OCI-LY3 (cell line): ENCODE data around the gene DEFB118.

Source experiments
- H2AFZ ChIP-seq: fragments of 200-600, 300-600 bp; shearing (Covaris generic); 2 replicates; pipeline ENCODE4 v1.6.0; 2014; ENCODE audit warnings: antibody characterized with exemption, low read depth, low read length
- H3K27ac ChIP-seq: fragments of 200-600, 300-600 bp; sonication (generic); 2 replicates; pipeline ENCODE4 v1.5.1; 2014; ENCODE audit warnings: mild to moderate bottlenecking, low read length, moderate library complexity, mixed read lengths
- H3K27me3 ChIP-seq: fragments of 200-600, 300-600 bp; sonication (generic); 2 replicates; pipeline ENCODE4 v1.6.1; 2014; ENCODE audit warnings: low read depth, low read length, mixed read lengths
- H3K36me3 ChIP-seq: fragments of 200-600, 300-600 bp; sonication (generic); replicated peaks from 2 replicates; pipeline ENCODE3; 2014; ENCODE audit warnings: low read depth, low read length, mixed read lengths
- H3K4me1 ChIP-seq: fragments of 300-600, 200-600 bp; sonication (generic); 2 replicates; pipeline ENCODE4 v1.6.1; 2014; ENCODE audit warnings: low read length, mixed read lengths
- H3K4me2 ChIP-seq: fragments of 200-600, 300-600 bp; sonication (generic); 2 replicates; pipeline ENCODE4 v1.6.1; 2014; ENCODE audit warnings: low read length, mixed read lengths
- H3K4me3 ChIP-seq: fragments of 300-600, 200-600 bp; sonication (generic); 2 replicates; pipeline ENCODE4 v1.5.1; 2014; ENCODE audit warnings: antibody characterized with exemption, mild to moderate bottlenecking, low read length, moderate library complexity
- H3K79me2 ChIP-seq: fragments of 300-600, 200-600 bp; shearing (Covaris generic); 2 replicates; pipeline ENCODE4 v1.6.1; 2014; ENCODE audit warnings: mild to moderate bottlenecking, low read length, mixed read lengths
- H3K9ac ChIP-seq: fragments of 300-600, 200-600 bp; shearing (Covaris generic); 2 replicates; pipeline ENCODE4 v1.6.0; 2014; ENCODE audit warnings: mild to moderate bottlenecking, low read length, moderate library complexity
- H3K9me3 ChIP-seq: fragments of 200-600, 300-600 bp; shearing (Covaris generic); 2 replicates; pipeline ENCODE4 v1.6.1; 2014; ENCODE audit warnings: low read length, mixed read lengths; ENCODE audit not compliant: insufficient read depth
- H4K20me1 ChIP-seq: fragments of 200-600, 300-600 bp; sonication (generic); 2 replicates; pipeline ENCODE4 v1.6.1; 2016; ENCODE audit warnings: low read length, mixed read lengths; ENCODE audit not compliant: insufficient read depth
- EZH2phosphoT487 ChIP-seq: fragments of 200-600 bp; shearing (Covaris generic); IDR thresholded peaks from 2 replicates; pipeline ENCODE4 v1.6.1; 2018; ENCODE audit warnings: antibody characterized with exemption, mixed run types, low read depth
- TF ChIP-seq, protein P1 (sequence below): fragments of 200-600, 300-600 bp; sonication (generic); IDR thresholded peaks from 2 replicates; pipeline ENCODE4 v1.5.1; 2014; ENCODE audit warnings: antibody characterized with exemption, low read length, low read depth

The DEFB118 gene

GRCh38 chr20:31406115-31406514 is 37.7 kb downstream of the DEFB118 start, which contains the start of gene DEFB121:
Gene DEFB121, minus strand, starts transcription at chr20:31406215. Its CDS starts 63 bp downstream, at chr20:31406152.
- H3K36me3 ChIP-seq = no peaks in the 10 kb centered on the region
- H3K9ac ChIP-seq = no peak within 1 kb of the TSS
- H3K4me1 ChIP-seq = no peaks in the 10 kb centered on the region
- H4K20me1 ChIP-seq = no peaks in the 10 kb centered on the region
- H3K4me3 ChIP-seq = no peak within 1 kb of the TSS
- H3K79me2 ChIP-seq = no peaks in the 10 kb centered on the region
- no peak within 1 kb of the TSS for H3K27ac ChIP-seq
- H2AFZ ChIP-seq = no peak within 1 kb of the TSS
- H3K27me3 ChIP-seq = peaks cover 4% of the 10 kb centered on the region; the same call in 1 of the 2 replicates
- H3K9me3 ChIP-seq = no peaks in the 10 kb centered on the region
- H3K4me2 ChIP-seq = no peak within 1 kb of the TSS
- TF ChIP-seq EZH2phosphoT487 = no peak
- TF ChIP-seq, protein P1, sequence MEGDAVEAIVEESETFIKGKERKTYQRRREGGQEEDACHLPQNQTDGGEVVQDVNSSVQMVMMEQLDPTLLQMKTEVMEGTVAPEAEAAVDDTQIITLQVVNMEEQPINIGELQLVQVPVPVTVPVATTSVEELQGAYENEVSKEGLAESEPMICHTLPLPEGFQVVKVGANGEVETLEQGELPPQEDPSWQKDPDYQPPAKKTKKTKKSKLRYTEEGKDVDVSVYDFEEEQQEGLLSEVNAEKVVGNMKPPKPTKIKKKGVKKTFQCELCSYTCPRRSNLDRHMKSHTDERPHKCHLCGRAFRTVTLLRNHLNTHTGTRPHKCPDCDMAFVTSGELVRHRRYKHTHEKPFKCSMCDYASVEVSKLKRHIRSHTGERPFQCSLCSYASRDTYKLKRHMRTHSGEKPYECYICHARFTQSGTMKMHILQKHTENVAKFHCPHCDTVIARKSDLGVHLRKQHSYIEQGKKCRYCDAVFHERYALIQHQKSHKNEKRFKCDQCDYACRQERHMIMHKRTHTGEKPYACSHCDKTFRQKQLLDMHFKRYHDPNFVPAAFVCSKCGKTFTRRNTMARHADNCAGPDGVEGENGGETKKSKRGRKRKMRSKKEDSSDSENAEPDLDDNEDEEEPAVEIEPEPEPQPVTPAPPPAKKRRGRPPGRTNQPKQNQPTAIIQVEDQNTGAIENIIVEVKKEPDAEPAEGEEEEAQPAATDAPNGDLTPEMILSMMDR = no peak

GRCh38 chr20:31410011-31410410 is 41.6 kb downstream of the DEFB118 start:
- H3K9ac ChIP-seq = no peak overlapping the region
- H2AFZ ChIP-seq = no peak overlapping the region
- H3K4me2 ChIP-seq = no peak overlapping the region
- no peaks in the 10 kb centered on the region for H3K79me2 ChIP-seq
- TF ChIP-seq, protein P1 = no peak
- no peak for TF ChIP-seq EZH2phosphoT487
- no peaks in the 10 kb centered on the region for H4K20me1 ChIP-seq
- no peaks in the 10 kb centered on the region for H3K4me1 ChIP-seq
- H3K27me3 ChIP-seq = no peaks in the 10 kb centered on the region
- no peak overlapping the region for H3K27ac ChIP-seq
- H3K9me3 ChIP-seq = no peaks in the 10 kb centered on the region
- H3K36me3 ChIP-seq = no peaks in the 10 kb centered on the region
- H3K4me3 ChIP-seq = no peak overlapping the region

GRCh38 chr20:31414381-31414780 is 46.0 kb downstream of the DEFB118 start:
- Histone ChIP-seq H2AFZ (no peak overlapping the region), H4K20me1 (no peaks in the 10 kb centered on the region), H3K9ac (no peak overlapping the region), H3K79me2 (no peaks in the 10 kb centered on the region), H3K27me3 (no peaks in the 10 kb centered on the region), H3K9me3 (no peaks in the 10 kb centered on the region), H3K4me3 (no peak overlapping the region), H3K36me3 (no peaks in the 10 kb centered on the region), H3K4me2 (no peak overlapping the region), H3K27ac (no peak overlapping the region), H3K4me1 (no peaks in the 10 kb centered on the region)
- TF ChIP-seq EZH2phosphoT487 = no peak

GRCh38 chr20:31415653-31416052 is 47.3 kb downstream of the DEFB118 start:
- H3K27ac ChIP-seq = no peak overlapping the region
- TF ChIP-seq, protein P1 = no peak
- TF ChIP-seq EZH2phosphoT487 = no peak
- H3K79me2 ChIP-seq = no peaks in the 10 kb centered on the region
- no peaks in the 10 kb centered on the region for H3K4me1 ChIP-seq
- no peak overlapping the region for H3K4me3 ChIP-seq
- no peak overlapping the region for H3K4me2 ChIP-seq
- H4K20me1 ChIP-seq = no peaks in the 10 kb centered on the region
- H3K9ac ChIP-seq = no peak overlapping the region
- no peaks in the 10 kb centered on the region for H3K27me3 ChIP-seq
- H2AFZ ChIP-seq = no peak overlapping the region
- H3K9me3 ChIP-seq = no peaks in the 10 kb centered on the region
- H3K36me3 ChIP-seq = no peaks in the 10 kb centered on the region

DNA sequence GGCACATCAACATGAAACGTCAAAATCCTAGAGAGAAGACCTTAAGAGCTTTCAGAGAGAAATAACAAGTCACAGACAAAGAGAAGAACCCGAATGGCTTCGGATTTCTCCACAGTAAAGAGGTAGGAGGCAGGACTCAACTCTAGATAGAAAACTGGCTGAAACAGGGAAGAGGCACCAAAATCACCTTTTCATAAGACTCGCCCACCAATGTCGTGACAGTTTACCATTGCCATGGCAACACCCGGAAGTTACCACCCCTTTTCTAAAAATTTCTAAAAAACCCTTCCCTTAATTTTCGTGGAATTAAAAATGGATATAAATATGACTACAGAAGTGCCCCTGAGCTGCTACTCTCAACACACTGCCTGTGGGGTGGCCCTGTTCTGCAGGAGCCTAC is 49.9 kb downstream of the DEFB118 start:
- Histone ChIP-seq H3K27ac (no peak overlapping the region), H3K4me3 (no peak overlapping the region), H3K79me2 (no peaks in the 10 kb centered on the region), H2AFZ (no peak overlapping the region), H3K9me3 (no peaks in the 10 kb centered on the region), H3K4me2 (no peak overlapping the region), H3K36me3 (no peaks in the 10 kb centered on the region), H3K4me1 (no peaks in the 10 kb centered on the region), H4K20me1 (no peaks in the 10 kb centered on the region), H3K9ac (no peak overlapping the region), H3K27me3 (0 out of 2 replicates have a peak, but pooled peaks cover 5% of the 10 kb centered on the region)
- TF ChIP-seq, protein P1 = no peak
- TF ChIP-seq EZH2phosphoT487 = no peak
